ENCODE results near the gene ADCY2. TPM values are rescaled to one million over a fixed set of nuclear protein-coding genes. Genes with fewer than 3 reads are reported as not detected.

ADCY2 gene
- polyA plus RNA-seq (0.01 to 0.13 TPM in 2 of 3 replicates, not detected in the other), polyA minus RNA-seq (0.03 TPM in 1 of 3 replicates, not detected in the others)
- not detected for polyA plus RNA-seq (2011; ENCODE audit: low read depth)
- 0.07 and 0.32 TPM in 2 replicates for polyA plus RNA-seq (2011; cell fraction: cytosol; rRNA removed)
- 0.11 TPM in 1 of 2 replicates, not detected in the other for polyA plus RNA-seq (2011; cell fraction: nucleus; rRNA removed)
- polyA plus RNA-seq (2012; ENCODE audit: low replicate concordance): not detected in 2 replicates
- polyA minus RNA-seq (2011; cell fraction: cytosol; rRNA and poly(A)+ RNA removed): not detected
- polyA minus RNA-seq (2011; cell fraction: nucleus; rRNA and poly(A)+ RNA removed): not detected in 2 replicates

DNA sequence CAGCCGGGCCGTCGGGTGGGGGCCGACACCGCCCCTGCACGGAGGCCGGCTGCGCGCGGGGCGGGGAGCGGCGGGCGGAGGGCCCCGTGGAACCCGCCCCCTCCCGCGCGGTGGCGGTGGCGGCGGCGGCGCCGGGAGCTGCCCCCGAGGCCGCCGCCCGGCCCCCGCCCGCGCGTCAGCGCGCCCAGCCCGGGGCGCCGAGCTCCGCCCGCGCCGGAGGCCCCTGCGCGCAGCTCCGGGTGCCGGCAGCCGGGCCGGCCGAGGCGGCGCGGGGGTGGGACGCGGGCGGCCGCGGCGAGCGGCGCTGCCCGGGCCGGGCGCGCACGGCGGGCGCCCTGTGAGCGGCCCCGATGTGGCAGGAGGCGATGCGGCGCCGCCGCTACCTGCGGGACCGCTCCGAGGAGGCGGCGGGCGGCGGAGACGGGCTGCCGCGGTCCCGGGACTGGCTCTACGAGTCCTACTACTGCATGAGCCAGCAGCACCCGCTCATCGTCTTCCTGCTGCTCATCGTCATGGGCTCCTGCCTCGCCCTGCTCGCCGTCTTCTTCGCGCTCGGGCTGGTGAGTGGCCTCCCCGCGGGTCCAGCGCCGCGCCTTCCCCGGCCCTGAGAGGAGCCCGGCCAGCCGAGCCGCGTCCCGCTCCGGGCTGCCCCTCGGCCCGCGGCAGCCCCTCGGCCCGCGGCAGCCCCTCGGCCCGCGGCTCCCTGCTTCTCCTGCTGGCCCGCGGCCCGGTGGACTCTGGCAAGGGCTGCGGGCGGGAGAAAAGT is at the start of gene ADCY2:
Gene ADCY2, plus strand, starts transcription at position 192 of the 766 bp plus-strand sequence. Its CDS starts 159 bp downstream, at position 351.
- H3K4me1 ChIP-seq (ENCODE audit: control insufficient read depth, extremely low read depth, insufficient read depth, low read length): peaks cover 4% of the 10 kb centered on the region
- FAIRE-seq (no peak), DNase-seq (ENCODE audit: low read depth, low spot score) (no peak)
- H3K79me2 ChIP-seq (ENCODE audit: control insufficient read depth, insufficient read depth, low read length): no peaks in the 10 kb centered on the region
- no peak within 1 kb of the TSS for H3K9ac ChIP-seq (ENCODE audit: control insufficient read depth, extremely low read depth, insufficient read depth, low read length)
- no peaks in the 10 kb centered on the region for H3K9me1 ChIP-seq (ENCODE audit: control insufficient read depth, extremely low read depth, insufficient read depth, low read length)
- H3K9me3 ChIP-seq (ENCODE audit: control insufficient read depth, low read depth, low read length): no peaks in the 10 kb centered on the region
- dilution Hi-C loops (cut with MboI; ENCODE audit: extremely low pct_ligation_motif_present, low sequenced_read_pairs): no loop called here
- no peaks in the 10 kb centered on the region for H4K20me1 ChIP-seq (ENCODE audit: control insufficient read depth, extremely low read depth, insufficient read depth, low read length)
- H3K36me3 ChIP-seq (ENCODE audit: control insufficient read depth in 2 of 2, extremely low read depth in 1 of 2, insufficient read depth in 2 of 2, low read length in 2 of 2): no peaks in the 10 kb centered on the region
- no peak for TF ChIP-seq EZH2 (IDR thresholded peaks at IDR 0.05; ENCODE audit: low read length)
- TF ChIP-seq, protein P1, sequence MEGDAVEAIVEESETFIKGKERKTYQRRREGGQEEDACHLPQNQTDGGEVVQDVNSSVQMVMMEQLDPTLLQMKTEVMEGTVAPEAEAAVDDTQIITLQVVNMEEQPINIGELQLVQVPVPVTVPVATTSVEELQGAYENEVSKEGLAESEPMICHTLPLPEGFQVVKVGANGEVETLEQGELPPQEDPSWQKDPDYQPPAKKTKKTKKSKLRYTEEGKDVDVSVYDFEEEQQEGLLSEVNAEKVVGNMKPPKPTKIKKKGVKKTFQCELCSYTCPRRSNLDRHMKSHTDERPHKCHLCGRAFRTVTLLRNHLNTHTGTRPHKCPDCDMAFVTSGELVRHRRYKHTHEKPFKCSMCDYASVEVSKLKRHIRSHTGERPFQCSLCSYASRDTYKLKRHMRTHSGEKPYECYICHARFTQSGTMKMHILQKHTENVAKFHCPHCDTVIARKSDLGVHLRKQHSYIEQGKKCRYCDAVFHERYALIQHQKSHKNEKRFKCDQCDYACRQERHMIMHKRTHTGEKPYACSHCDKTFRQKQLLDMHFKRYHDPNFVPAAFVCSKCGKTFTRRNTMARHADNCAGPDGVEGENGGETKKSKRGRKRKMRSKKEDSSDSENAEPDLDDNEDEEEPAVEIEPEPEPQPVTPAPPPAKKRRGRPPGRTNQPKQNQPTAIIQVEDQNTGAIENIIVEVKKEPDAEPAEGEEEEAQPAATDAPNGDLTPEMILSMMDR (optimal IDR thresholded peaks at IDR 0.05 in 1 of 3, IDR thresholded peaks at IDR 0.05 in 1 of 3, conservative IDR thresholded peaks at IDR 0.05 in 1 of 3; ENCODE audit: extremely low read depth in 1 of 3, insufficient read depth in 2 of 3, low read length in 3 of 3): no peak
- peak within 1 kb of the TSS; percentile 56 for H3K4me2 ChIP-seq (ENCODE audit: control insufficient read depth, extremely low read depth, insufficient read depth, low read depth, low read length)
- H3K27me3 ChIP-seq (ENCODE audit: control insufficient read depth, extremely low read depth, insufficient read depth, low read length): peaks cover 43% of the 10 kb centered on the region
- H3K4me3 ChIP-seq (ENCODE audit: control insufficient read depth in 2 of 3, extremely low read depth in 1 of 3, insufficient read depth in 2 of 3, low read depth in 1 of 3, low read length in 3 of 3): peak within 1 kb of the TSS in 2 of 3 experiments; percentile 11 to 16
- no peak within 1 kb of the TSS for H3K27ac ChIP-seq (ENCODE audit: control insufficient read depth, insufficient read depth, low read length)
- H2AFZ ChIP-seq (ENCODE audit: control insufficient read depth, low read length): peak within 1 kb of the TSS; percentile 43

DNA sequence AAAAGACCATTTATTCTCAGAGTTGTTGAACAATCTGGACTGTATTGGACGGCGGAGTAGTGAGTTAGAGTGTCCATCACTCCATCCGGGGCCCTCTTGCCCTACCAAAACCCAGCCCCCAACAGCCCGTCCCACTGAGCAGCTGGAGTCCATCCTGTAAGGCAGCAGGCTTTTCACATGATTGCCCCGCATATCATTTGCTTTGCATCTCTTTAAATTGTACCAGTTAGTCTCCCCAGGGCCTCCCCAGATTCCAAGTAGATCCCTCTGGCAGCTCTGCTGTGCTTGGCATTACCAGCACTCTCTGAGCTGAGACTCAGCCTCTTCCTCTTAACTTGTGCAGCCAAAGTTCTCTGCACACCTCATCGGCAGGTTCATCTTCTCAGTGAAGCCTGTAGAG is 48.6 kb upstream of the ADCY2 start:
- Histone ChIP-seq H3K9me1 (ENCODE audit: control insufficient read depth, extremely low read depth, insufficient read depth, low read length) (no peaks in the 10 kb centered on the region), H3K79me2 (ENCODE audit: control insufficient read depth, insufficient read depth, low read length) (no peaks in the 10 kb centered on the region), H3K36me3 (ENCODE audit: control insufficient read depth in 2 of 2, extremely low read depth in 1 of 2, insufficient read depth in 2 of 2, low read length in 2 of 2) (no peaks in the 10 kb centered on the region), H3K9me3 (ENCODE audit: control insufficient read depth, low read depth, low read length) (no peaks in the 10 kb centered on the region), H4K20me1 (ENCODE audit: control insufficient read depth, extremely low read depth, insufficient read depth, low read length) (no peaks in the 10 kb centered on the region), H3K27ac (ENCODE audit: control insufficient read depth, insufficient read depth, low read length) (no peak overlapping the region), H3K4me1 (ENCODE audit: control insufficient read depth, extremely low read depth, insufficient read depth, low read length) (no peaks in the 10 kb centered on the region), H3K4me3 (ENCODE audit: control insufficient read depth in 2 of 3, extremely low read depth in 1 of 3, insufficient read depth in 2 of 3, low read depth in 1 of 3, low read length in 3 of 3) (no peak overlapping the region), H3K4me2 (ENCODE audit: control insufficient read depth, extremely low read depth, insufficient read depth, low read depth, low read length) (no peak overlapping the region), H3K27me3 (ENCODE audit: control insufficient read depth, extremely low read depth, insufficient read depth, low read length) (no peaks in the 10 kb centered on the region), H3K9ac (ENCODE audit: control insufficient read depth, extremely low read depth, insufficient read depth, low read length) (no peak overlapping the region), H2AFZ (ENCODE audit: control insufficient read depth, low read length) (no peak overlapping the region)
- dilution Hi-C loops (cut with MboI; ENCODE audit: extremely low pct_ligation_motif_present, low sequenced_read_pairs): no loop called here
- DNase-seq (ENCODE audit: low read depth, low spot score): no peak
- no peak for FAIRE-seq
- no peak for TF ChIP-seq EZH2 (IDR thresholded peaks at IDR 0.05; ENCODE audit: low read length)
- TF ChIP-seq, protein P1 (optimal IDR thresholded peaks at IDR 0.05 in 1 of 3, IDR thresholded peaks at IDR 0.05 in 1 of 3, conservative IDR thresholded peaks at IDR 0.05 in 1 of 3; ENCODE audit: extremely low read depth in 1 of 3, insufficient read depth in 2 of 3, low read length in 3 of 3): no peak

Data from keratinocyte (primary cell).